Activated CD4-positive, alpha-beta T cell treated with anti-CD3 and anti-CD28 coated beads, Interleukin-2, amount 10 ng/mL, durations not matched to agents 7 days and 5 days (primary cell): ENCODE results near the gene WFDC2. TPM values are rescaled to one million over a fixed set of nuclear protein-coding genes. Genes with fewer than 3 reads are reported as not detected.

ENCODE experiments used
- CTCF ChIA-PET: fragments of 350-600 bp; sonication (Branson Sonifier 250); formaldehyde crosslinking; loops from one replicate; lab custom pipeline; 2021; ENCODE audit warnings: antibody characterized with exemption; lab: Charles Lee
- POLR2A ChIA-PET: fragments of 350-600 bp; sonication (Branson Sonifier 250); formaldehyde crosslinking; loops from one replicate; lab custom pipeline; 2021; ENCODE audit warnings: antibody characterized with exemption; lab: Charles Lee
- DNase-seq: peaks from one replicate; pipeline ENCODE4 v3.0.0-alpha.2; 2020
- H3K27ac Mint-ChIP-seq: one replicate; pipeline ENCODE4 v1.8.0; 2021; ENCODE audit warnings: mild to moderate bottlenecking, moderate library complexity, mixed read lengths
- H3K27me3 Mint-ChIP-seq: one replicate; pipeline ENCODE4 v1.8.0; 2021; ENCODE audit warnings: mixed read lengths
- H3K36me3 Mint-ChIP-seq: one replicate; pipeline ENCODE4 v1.8.0; 2021; ENCODE audit warnings: low read depth, mixed read lengths
- H3K4me1 Mint-ChIP-seq: one replicate; pipeline ENCODE4 v1.8.0; 2021; ENCODE audit warnings: mixed read lengths
- H3K4me3 Mint-ChIP-seq: one replicate; pipeline ENCODE4 v1.8.0; 2021; ENCODE audit warnings: mild to moderate bottlenecking, moderate library complexity, mixed read lengths
- H3K9me3 Mint-ChIP-seq: one replicate; pipeline ENCODE4 v1.8.0; 2021; ENCODE audit warnings: mixed read lengths
- microRNA-seq: library from miRNA; unstranded; fragments of <30 nt; microRNA quantifications from one replicate; pipeline ENCODE4 v1.2.0, GENCODE V29; 2021; ENCODE audit warnings: borderline microRNAs expressed, borderline replicate concordance
- total RNA-seq, 2 experiments: library from RNA; stranded (reverse); gene quantifications; one replicate each; pipeline ENCODE4 v1.2.3, GENCODE V29; 2021

WFDC2 gene
- total RNA-seq, 2 experiments from 2014 or later: not detected

DNA sequence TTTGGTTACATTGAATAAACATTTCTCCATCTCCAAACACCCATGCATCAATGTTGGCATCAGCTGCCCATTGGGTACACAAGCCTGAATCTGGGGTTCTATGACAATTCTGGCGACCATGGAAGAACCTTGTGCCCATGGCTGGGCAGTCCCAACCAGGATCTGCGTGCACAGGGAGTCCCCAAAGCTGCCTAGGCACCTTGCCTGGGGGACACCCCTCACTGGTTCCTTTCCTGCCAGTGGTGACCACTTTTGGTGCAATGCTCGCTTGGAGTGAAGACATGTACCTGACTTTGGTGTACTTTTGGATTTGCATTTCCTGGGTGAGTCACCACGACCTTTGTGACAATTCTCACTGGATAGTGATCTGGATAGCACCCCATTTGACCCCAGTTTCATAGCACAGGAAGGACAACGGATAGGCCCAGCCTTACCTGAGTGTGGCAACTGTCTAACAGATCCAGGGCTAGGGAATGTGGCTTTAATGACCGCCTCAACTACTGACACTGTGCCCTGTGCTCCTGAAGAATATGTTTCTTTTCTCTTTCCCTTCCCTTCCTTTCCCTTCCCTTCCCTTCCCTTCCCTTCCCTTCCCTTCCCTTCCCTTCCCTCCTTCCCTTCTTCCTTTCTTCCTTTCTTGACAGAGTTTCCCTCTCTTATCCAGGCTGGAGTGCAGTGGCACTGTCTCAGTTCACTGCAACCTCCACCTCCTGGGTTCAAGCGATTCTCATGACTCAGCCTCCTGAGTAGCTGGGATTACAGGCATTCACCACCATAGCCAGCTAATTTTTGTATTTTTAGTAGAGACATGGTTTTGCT is 38.7 kb downstream of the WFDC2 start:
- peaks cover 22% of the 10 kb centered on the region for H3K27me3 Mint-ChIP-seq
- peaks cover 8% of the 10 kb centered on the region for H3K4me1 Mint-ChIP-seq
- no peak for DNase-seq
- H3K36me3 Mint-ChIP-seq: no peaks in the 10 kb centered on the region
- no peak overlapping the region for H3K4me3 Mint-ChIP-seq
- H3K27ac Mint-ChIP-seq: no peak overlapping the region
- POLR2A ChIA-PET: interaction anchor here (0.8 kb wide), 1 partner anchor 251 kb away, joined by 9 read pairs; no protein-coding TSS in a partner anchor
- no peaks in the 10 kb centered on the region for H3K9me3 Mint-ChIP-seq
- CTCF ChIA-PET: interaction anchor here (0.6 to 0.8 kb wide), 3 partner anchors 12 to 70 kb away, joined by 3 to 4 read pairs (median 3); no protein-coding TSS in a partner anchor

DNA sequence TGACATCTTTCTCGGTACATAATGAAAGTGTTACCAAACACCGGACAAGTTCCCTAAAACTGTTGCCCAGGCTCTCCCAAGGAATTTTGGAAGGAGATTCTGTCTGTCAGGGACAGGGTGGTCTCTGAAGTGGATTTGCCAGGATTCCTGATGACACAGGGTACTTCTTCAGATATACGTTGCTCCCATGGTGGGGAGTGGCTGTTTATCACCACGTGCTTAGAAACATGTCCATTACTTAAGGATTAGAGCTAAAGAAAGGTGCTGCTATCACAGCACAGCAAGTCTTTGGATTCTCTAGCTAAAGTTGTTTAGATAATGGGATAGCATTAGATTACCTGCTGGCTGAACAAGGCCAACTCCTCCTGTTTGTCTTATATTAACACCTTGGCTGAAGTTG is 39.5 kb downstream of the WFDC2 start:
- H3K27me3 Mint-ChIP-seq: peaks cover 25% of the 10 kb centered on the region
- CTCF ChIA-PET: interaction anchor here (0.6 to 0.8 kb wide), 3 partner anchors 13 to 69 kb away, joined by 3 to 4 read pairs (median 3); no protein-coding TSS in a partner anchor
- no peaks in the 10 kb centered on the region for H3K36me3 Mint-ChIP-seq

GRCh38 chr20:45510242-45510862 is 40.8 kb downstream of the WFDC2 start:
- Mint-ChIP-seq H3K4me3 (no peak overlapping the region), H3K27me3 (peaks cover 29% of the 10 kb centered on the region), H3K36me3 (no peaks in the 10 kb centered on the region), H3K27ac (no peak overlapping the region), H3K4me1 (peaks cover 8% of the 10 kb centered on the region), H3K9me3 (no peaks in the 10 kb centered on the region)
- DNase-seq: no peak
- CTCF ChIA-PET: no interaction called here
- POLR2A ChIA-PET: no interaction called here

More for the DNA sequence above, 39.5 kb downstream of the WFDC2 start:
- POLR2A ChIA-PET: interaction anchor here (0.8 kb wide), 1 partner anchor 251 kb away, joined by 9 read pairs; no protein-coding TSS in a partner anchor
- H3K4me3 Mint-ChIP-seq: no peak overlapping the region
- DNase-seq: no peak
- peaks cover 8% of the 10 kb centered on the region for H3K4me1 Mint-ChIP-seq
- no peaks in the 10 kb centered on the region for H3K9me3 Mint-ChIP-seq
- H3K27ac Mint-ChIP-seq: no peak overlapping the region

GRCh38 chr20:45515147-45515913 is 45.8 kb downstream of the WFDC2 start, which contains the start of gene SPINT3:
Gene SPINT3 (minus strand): TSS chr20:45515622. CDS start chr20:45515608, 14 bp downstream.
- Mint-ChIP-seq H3K4me3 (no peak within 1 kb of the TSS), H3K9me3 (no peaks in the 10 kb centered on the region), H3K27me3 (peaks cover 26% of the 10 kb centered on the region), H3K27ac (no peak within 1 kb of the TSS), H3K36me3 (no peaks in the 10 kb centered on the region), H3K4me1 (no peaks in the 10 kb centered on the region)
- ChIA-PET CTCF (no interaction called here), POLR2A (no interaction called here)
- no peak for DNase-seq

- Mint-ChIP-seq H3K9me3 (no peaks in the 10 kb centered on the region), H3K27ac (no peak overlapping the region), H3K4me1 (no peaks in the 10 kb centered on the region), H3K27me3 (peaks cover 32% of the 10 kb centered on the region), H3K36me3 (no peaks in the 10 kb centered on the region), H3K4me3 (no peak overlapping the region)
- POLR2A ChIA-PET: no interaction called here
- CTCF ChIA-PET: interaction anchor here (0.6 kb wide), 1 partner anchor 672 kb away, joined by 4 read pairs; no protein-coding TSS in a partner anchor
- DNase-seq: no peak
Observed at GRCh38 chr20:45518282-45518681, 48.7 kb downstream of the WFDC2 start.

DNA sequence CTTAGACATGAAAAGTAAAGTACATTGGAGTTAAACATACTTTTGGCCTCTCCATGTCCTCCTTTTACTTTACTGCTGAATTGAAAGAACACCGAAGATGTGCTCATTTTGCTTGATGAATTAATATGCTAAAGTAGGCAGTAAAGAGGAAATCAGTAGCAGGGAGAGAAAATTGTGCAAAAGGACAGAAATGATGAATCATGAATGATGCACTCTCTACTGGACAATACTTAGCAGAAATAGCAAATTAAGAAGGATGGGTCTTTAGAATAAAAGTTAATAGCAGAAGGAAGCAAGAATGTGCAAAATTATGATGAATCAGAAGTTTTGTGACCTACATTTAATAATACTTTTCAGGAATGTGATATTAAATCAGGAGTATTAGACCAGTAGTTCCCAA is 54.3 kb downstream of the WFDC2 start:
- H3K4me3 Mint-ChIP-seq: no peak overlapping the region
- no peaks in the 10 kb centered on the region for H3K36me3 Mint-ChIP-seq
- DNase-seq: no peak
- CTCF ChIA-PET: no interaction called here
- H3K4me1 Mint-ChIP-seq: no peaks in the 10 kb centered on the region
- peaks cover 24% of the 10 kb centered on the region for H3K27me3 Mint-ChIP-seq
- POLR2A ChIA-PET: no interaction called here
- H3K27ac Mint-ChIP-seq: no peak overlapping the region
- H3K9me3 Mint-ChIP-seq: no peaks in the 10 kb centered on the region

DNA sequence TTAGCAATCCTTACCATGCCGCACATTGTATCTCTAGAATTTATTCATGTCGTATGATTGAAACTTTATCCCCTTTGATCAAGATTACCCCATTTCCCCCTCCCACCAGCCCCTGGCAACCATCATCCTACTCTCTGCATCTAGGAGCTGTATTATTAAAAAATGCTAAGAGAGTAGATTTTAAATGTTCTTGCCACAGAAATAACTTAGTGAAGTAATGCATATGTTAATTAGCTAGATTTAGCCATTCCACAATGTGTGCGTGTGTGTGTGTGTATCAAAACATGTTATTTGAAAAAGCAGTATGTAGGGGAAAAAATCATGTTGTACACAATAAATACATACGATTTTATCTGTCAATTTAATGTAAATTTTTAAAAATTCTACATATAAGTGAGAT is 57.7 kb downstream of the WFDC2 start:
- Mint-ChIP-seq H3K4me1 (no peaks in the 10 kb centered on the region), H3K9me3 (no peaks in the 10 kb centered on the region), H3K36me3 (no peaks in the 10 kb centered on the region), H3K27ac (no peak overlapping the region), H3K27me3 (peaks cover 25% of the 10 kb centered on the region), H3K4me3 (no peak overlapping the region)
- CTCF ChIA-PET: interaction anchor here (0.6 kb wide), 1 partner anchor 94 kb away, joined by 5 read pairs; no protein-coding TSS in a partner anchor
- DNase-seq: no peak
- POLR2A ChIA-PET: no interaction called here

Small RNA genes lying within 50 kb of the gene (microRNA-seq; reads per million reads assigned to microRNA genes)
- gene MIR6812: 0.63 reads per million

Other genes starting within 250 kb of the WFDC2 start
- gene SEMG2, start 248.4 kb upstream of the WFDC2 start, total RNA-seq: not detected
- gene SLPI, start 215.2 kb upstream of the WFDC2 start, total RNA-seq: under 1 TPM in 1 of 2 experiments, not detected in 1; 0.37 TPM
- gene RBPJL, start 162.9 kb upstream of the WFDC2 start, total RNA-seq: not detected
- under 1 TPM; 0.17 to 0.25 TPM for gene MATN4, start 161.5 kb upstream of the WFDC2 start, total RNA-seq
- 1 to 10 TPM; 7.5 to 8.1 TPM for gene SDC4, start 121.3 kb upstream of the WFDC2 start, total RNA-seq
- gene SYS1, start 106.6 kb upstream of the WFDC2 start, total RNA-seq: 10 to 100 TPM; 23.9 to 25.6 TPM
- not detected for gene TP53TG5, start 91.4 kb upstream of the WFDC2 start, total RNA-seq
- 10 to 100 TPM in 1 of 2 experiments, 1 to 10 TPM in 1; 9.0 to 10.5 TPM for gene DBNDD2, start 61.5 kb upstream of the WFDC2 start, total RNA-seq
- 10 to 100 TPM; 66.3 to 77.9 TPM for gene PIGT, start 53.6 kb upstream of the WFDC2 start, total RNA-seq
- gene SPINT3, start 45.9 kb downstream of the WFDC2 start, total RNA-seq: not detected
- gene WFDC6, start 69.7 kb downstream of the WFDC2 start, total RNA-seq: not detected
- gene EPPIN, start 77.6 kb downstream of the WFDC2 start, total RNA-seq: not detected
- not detected for gene WFDC8, start 109.5 kb downstream of the WFDC2 start, total RNA-seq
- not detected for gene WFDC10A, start 160.0 kb downstream of the WFDC2 start, total RNA-seq
- not detected for gene WFDC9, start 161.5 kb downstream of the WFDC2 start, total RNA-seq
- gene WFDC11, start 200.5 kb downstream of the WFDC2 start, total RNA-seq: not detected
- gene WFDC13, start 232.3 kb downstream of the WFDC2 start, total RNA-seq: not detected
- gene WFDC10B, start 235.3 kb downstream of the WFDC2 start, total RNA-seq: not detected